Spinal cord (tissue), 10 donors: Measurements from ENCODE around the gene SPTBN1. TPM values are rescaled to one million over a fixed set of nuclear protein-coding genes. Genes with fewer than 3 reads are reported as not detected.

Experiments
- DNase-seq, 6 donors: peaks; one replicate each; pipeline versions ENCODE4 v3.0.0 to v3.0.0-alpha.2; 2013 to 2015; ENCODE audit warnings: low spot score in 6 of 6, low read depth in 4 of 6
- H3K27ac ChIP-seq: one replicate; pipeline ENCODE4 v1.5.1; 2013; ENCODE audit warnings: low read depth, low read length, control low read depth
- H3K27me3 ChIP-seq: one replicate; pipeline ENCODE4 v1.6.1; 2013; ENCODE audit warnings: low read length; ENCODE audit not compliant: control insufficient read depth, insufficient read depth
- H3K36me3 ChIP-seq: one replicate; pipeline ENCODE4 v1.6.1; 2013; ENCODE audit warnings: low read length; ENCODE audit not compliant: control insufficient read depth, insufficient read depth
- H3K4me1 ChIP-seq: one replicate; pipeline ENCODE4 v1.6.1; 2013; ENCODE audit warnings: low read length; ENCODE audit not compliant: control insufficient read depth, insufficient read depth
- H3K4me3 ChIP-seq: one replicate; pipeline ENCODE4 v1.5.1; 2013; ENCODE audit warnings: low read depth, low read length, control low read depth
- H3K9me3 ChIP-seq: one replicate; pipeline ENCODE4 v1.6.1; 2013; ENCODE audit warnings: low read length; ENCODE audit not compliant: control insufficient read depth, insufficient read depth
- WGBS: methylation state at CpG from one replicate; pipeline ENCODE4 v1.1.5; 2013; ENCODE audit warnings: missing lambda C conversion rate; ENCODE audit not compliant: insufficient coverage; 5-methylcytosine and 5-hydroxymethylcytosine counted together
- polyA plus RNA-seq, 2 donors: library from polyadenylated mRNA; unstranded; fragments of 120-200 nt; gene quantifications; one replicate each; pipeline ENCODE4 v1.2.1, GENCODE V29; 2013; ENCODE audit not compliant: insufficient read length in 2 of 2
- total RNA-seq, 2 donors: library from RNA; depleted of rRNA in 1 of 2; stranded (reverse); fragments of 120-200 nt in 1 of 2; fragments of >200 nt in 1 of 2; gene quantifications; one replicate each; pipeline versions ENCODE4 v1.2.3 to v1.2.4, GENCODE V29; 2013 to 2014
- donor health status: healthy.

SPTBN1 gene
- total and polyA plus RNA-seq, 4 donors = 351 to 501 (median 426) TPM

DNA sequence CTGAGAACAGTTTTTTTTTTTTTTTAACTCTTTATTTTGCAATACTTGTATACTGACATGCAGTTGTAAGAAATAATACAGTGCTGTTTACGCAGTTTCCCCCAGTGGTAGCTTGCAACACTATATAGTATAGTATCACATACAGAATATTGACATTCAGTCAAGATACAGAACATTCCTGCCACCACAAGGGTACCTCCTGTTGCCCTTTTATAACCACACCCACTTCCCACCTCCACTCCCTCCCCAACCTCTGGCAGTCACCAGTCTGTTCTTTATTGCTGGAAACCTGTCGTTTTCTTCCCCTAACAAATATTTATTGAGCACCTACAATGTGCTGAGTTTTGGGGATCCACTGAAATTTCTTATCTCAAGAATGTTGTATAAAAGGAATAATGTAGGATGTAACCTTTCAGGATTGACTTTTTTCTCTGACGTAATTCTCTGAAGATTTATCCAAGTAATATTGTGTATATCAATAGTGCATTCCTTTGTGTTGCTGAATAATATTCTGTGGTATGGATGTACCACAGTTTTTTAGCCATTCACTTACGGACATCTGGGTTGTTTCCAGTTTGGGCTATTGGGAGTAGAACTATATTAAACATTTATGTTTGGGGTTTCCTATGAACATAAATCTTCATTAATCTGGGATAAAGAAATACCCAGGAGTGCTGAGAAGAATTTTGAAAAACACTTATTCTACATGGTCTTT, 215.9 kb downstream of the SPTBN1 start:
- Histone ChIP-seq H3K27me3 (no peaks in the 10 kb centered on the region), H3K36me3 (peaks cover 28% of the 10 kb centered on the region), H3K9me3 (no peaks in the 10 kb centered on the region), H3K4me1 (peaks cover 22% of the 10 kb centered on the region), H3K4me3 (no peak overlapping the region), H3K27ac (no peak overlapping the region)
- no peak for DNase-seq
- WGBS = no CpG with 5 or more reads among the region's 4 CpGs

DNA sequence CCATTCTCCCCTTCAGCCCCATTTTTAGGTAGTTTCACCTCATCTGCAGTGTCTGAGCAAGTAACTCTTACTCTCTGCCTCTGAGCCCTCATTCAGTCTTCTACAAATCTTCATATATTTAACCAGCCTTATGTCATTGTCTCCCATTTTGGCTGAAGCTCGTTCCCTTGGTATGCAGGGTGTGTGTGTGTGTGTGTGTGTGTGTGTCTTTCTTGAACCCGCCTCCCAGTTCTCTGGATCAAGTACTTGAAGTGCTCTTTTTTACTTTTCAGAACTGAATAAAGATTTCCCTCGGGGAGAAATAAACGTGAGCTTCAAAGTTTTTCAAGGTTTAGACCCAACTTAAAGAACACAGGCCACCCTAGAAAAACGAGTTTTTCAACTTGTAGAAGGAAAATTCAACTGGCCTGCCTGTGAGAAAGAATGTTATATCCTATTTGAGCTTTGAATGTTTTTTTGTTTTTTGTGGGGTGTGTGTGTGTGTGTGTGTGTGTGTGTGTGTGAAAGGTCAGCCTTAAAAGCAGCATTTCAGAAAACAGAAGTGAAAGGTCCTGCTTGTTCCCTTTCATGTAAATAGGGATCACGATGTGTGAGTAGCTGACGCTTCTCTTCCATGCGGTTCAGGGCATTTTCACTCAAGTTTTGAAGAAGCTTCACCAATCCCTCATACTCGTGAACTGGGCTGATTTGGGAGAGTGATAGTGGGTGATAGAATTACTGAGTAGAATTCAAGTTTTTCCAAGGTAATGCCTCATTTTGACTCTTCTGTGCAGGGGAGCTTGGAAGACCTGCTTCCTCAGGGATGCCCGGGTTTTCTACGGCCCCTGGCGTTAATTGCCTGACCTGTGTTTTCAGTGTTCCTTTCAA, 216.7 kb downstream of the SPTBN1 start:
- peak overlapping the region; percentile 42 for H3K27ac ChIP-seq
- no peaks in the 10 kb centered on the region for H3K9me3 ChIP-seq
- WGBS = 92% methylated on average over 4 of the region's 12 CpGs
- no peak for DNase-seq
- no peak overlapping the region for H3K4me3 ChIP-seq
- H3K27me3 ChIP-seq = no peaks in the 10 kb centered on the region
- H3K36me3 ChIP-seq = peaks cover 25% of the 10 kb centered on the region
- peaks cover 15% of the 10 kb centered on the region for H3K4me1 ChIP-seq

DNA sequence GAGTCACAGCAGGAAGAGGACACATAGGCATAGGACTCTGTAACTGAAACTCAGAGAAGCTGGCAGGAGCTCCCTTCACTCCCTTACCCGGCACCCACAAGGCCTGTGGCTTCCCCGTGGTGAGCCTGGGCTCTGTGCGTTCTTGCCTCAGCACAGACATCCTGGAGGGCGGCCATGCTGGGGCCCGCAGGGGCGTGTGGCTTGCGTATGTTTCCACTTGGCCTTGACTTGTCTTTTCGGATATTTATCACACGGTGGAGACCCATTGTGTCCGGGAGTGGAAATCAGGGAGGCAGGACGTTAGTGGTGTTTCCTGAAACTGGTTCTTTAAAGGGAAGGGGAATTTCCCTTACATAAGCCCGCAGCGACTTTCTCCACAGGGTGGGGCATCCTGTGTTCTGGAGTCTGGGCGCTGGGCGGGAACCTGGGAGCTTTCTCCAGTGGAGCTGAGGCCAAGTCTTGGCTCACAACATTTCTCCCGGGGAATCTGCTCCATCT, 217.4 kb downstream of the SPTBN1 start:
- H3K36me3 ChIP-seq = peaks cover 18% of the 10 kb centered on the region
- peak in 1 of 6 donors; percentile 34 for DNase-seq
- peaks cover 10% of the 10 kb centered on the region for H3K4me1 ChIP-seq
- peak overlapping the region; percentile 42 for H3K27ac ChIP-seq
- H3K9me3 ChIP-seq = no peaks in the 10 kb centered on the region
- no peaks in the 10 kb centered on the region for H3K27me3 ChIP-seq
- no peak overlapping the region for H3K4me3 ChIP-seq
- 82% methylated on average over 15 of the region's 16 CpGs for WGBS

DNA sequence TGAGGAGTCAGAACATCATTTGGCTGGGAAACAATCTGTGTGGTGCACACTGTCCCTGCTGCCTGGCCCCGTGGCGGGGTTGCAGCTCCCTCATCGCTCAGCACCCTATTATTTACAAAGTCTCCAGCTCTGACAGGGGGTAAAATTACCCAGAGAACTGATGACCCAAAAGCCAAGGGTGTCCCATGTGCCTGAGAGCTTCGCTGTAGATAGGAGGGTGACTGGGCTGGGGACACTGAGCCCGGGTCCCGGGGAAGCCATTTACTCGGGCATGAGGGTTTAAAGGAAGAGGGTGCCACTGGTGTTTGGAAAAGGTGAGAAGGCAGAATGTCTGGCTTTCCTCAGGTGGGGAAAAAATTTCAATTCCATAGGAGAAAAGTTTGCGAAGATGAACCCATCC, 219.2 kb downstream of the SPTBN1 start:
- Histone ChIP-seq H3K4me1 (peaks cover 7% of the 10 kb centered on the region), H3K27ac (no peak overlapping the region), H3K9me3 (no peaks in the 10 kb centered on the region), H3K4me3 (no peak overlapping the region), H3K36me3 (peaks cover 8% of the 10 kb centered on the region), H3K27me3 (no peaks in the 10 kb centered on the region)
- DNase-seq = no peak
- 100% methylated on average over 4 of the region's 8 CpGs for WGBS

DNA sequence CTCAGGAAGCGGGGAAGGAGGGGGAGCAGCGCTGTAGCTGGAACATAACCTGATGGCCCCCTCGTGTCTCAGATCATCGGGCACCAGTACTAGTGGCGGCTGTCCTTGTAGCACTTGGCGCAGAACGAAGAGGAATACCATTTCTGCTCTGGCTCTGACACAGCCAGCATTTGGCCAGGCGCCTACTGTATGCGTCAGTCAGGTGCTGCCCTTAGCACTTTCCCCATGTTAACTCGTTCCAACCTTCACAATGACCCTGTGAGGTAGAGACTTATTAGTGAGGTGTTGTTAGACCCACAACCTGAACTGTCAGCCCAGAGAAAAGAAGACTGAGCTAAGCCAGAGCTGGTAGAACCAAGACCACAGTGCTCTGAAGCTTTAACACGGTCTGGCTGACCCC, 219.6 kb downstream of the SPTBN1 start:
- Histone ChIP-seq H3K4me3 (no peak overlapping the region), H3K27me3 (no peaks in the 10 kb centered on the region)
- WGBS = 74% methylated on average over 9 of the region's 11 CpGs

DNA sequence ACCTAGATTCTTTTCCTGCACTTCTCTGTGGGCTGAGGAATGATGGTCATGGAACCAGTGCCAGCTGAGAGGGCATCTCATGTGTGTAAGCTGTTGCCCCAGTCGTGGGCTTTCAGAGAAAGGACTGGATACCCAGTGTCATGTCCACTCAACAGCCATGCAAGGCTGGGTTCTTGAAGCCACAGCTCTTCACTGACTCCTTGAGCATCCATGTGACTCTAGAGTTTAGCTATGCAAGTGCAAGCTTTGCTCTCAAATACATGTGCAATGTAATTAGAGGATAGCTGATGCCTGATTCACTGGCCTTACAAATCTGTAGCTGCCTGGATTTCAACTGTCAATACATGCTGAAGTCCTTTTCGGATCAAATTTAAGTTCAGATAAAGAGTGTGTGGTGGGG, 220.5 kb downstream of the SPTBN1 start:
- Histone ChIP-seq H3K27me3 (no peaks in the 10 kb centered on the region), H3K4me3 (no peak overlapping the region), H3K27ac (no peak overlapping the region), H3K9me3 (no peaks in the 10 kb centered on the region), H3K4me1 (peaks cover 7% of the 10 kb centered on the region), H3K36me3 (peaks cover 4% of the 10 kb centered on the region)
- WGBS = 75% methylated on average over 2 of the region's 2 CpGs
- DNase-seq = no peak

More for the DNA sequence above, 219.6 kb downstream of the SPTBN1 start:
- peaks cover 6% of the 10 kb centered on the region for H3K36me3 ChIP-seq
- DNase-seq = peak in 1 of 6 donors; percentile 21
- H3K27ac ChIP-seq = no peak overlapping the region
- H3K9me3 ChIP-seq = no peaks in the 10 kb centered on the region
- H3K4me1 ChIP-seq = peaks cover 7% of the 10 kb centered on the region

DNA sequence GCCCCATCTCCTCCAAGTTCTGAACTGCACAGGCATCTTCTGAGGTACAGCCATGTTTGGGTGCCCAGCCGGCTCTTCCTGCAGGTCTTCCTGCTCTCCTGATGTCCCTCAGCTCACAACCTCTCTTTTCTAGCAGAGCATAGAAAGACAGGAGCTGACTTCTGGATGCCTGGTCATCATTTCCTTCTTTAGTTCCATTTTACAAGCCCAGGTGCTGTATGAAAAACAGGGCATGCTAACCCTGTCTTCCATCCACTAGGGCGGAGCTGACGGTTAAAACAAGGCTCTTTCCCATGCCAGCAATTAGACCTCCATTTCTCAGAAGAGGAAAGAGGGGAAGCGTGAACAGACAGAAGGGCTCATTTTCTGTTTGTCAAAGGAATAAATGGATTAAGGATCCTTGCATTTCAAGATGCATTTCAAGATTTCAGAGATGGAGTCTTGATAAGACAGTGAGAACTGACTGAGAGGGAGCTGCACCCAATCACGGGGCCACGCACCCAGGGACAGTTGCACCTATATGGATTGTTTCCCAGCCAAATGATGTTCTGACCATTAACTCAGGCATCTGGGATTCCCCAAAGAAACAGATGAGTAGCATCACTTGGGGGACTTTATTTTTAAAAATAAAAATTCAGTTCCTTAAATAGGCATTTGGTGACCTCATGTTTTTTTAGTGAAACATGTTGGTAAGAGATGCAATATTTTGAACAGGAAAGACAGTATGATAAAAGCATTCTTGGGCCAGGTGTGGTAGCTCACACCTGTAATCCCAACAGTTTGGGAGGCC, 221.5 kb downstream of the SPTBN1 start:
- no peak for DNase-seq
- Histone ChIP-seq H3K9me3 (no peaks in the 10 kb centered on the region), H3K4me1 (peaks cover 7% of the 10 kb centered on the region), H3K36me3 (peaks cover 4% of the 10 kb centered on the region), H3K27ac (no peak overlapping the region), H3K4me3 (no peak overlapping the region), H3K27me3 (no peaks in the 10 kb centered on the region)
- 89% methylated on average over 4 of the region's 6 CpGs for WGBS

DNA sequence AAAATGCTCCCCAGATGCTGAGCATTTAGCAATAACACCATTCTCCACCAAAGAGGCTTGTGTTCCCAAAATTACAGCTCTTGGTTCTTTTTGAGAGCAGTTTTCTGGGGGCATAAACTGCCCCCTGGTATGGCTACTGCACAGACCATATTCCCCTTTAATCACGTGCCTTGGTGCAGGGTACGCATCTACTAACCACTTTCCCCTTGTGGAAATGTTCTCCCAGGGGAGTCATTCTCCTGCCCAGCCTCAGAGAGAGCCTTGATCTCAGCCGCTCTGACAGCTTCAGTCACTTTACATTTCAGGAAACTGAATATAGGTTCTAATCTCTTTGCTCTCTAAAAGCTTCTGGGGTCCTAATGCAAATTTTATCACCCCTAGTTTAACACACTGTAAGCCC, 222.6 kb downstream of the SPTBN1 start:
- Histone ChIP-seq H3K4me3 (no peak overlapping the region), H3K9me3 (no peaks in the 10 kb centered on the region), H3K27ac (no peak overlapping the region), H3K27me3 (no peaks in the 10 kb centered on the region), H3K36me3 (peaks cover under 1% of the 10 kb centered on the region), H3K4me1 (peaks cover under 1% of the 10 kb centered on the region)
- WGBS = 50% methylated on average over 3 of the region's 3 CpGs
- DNase-seq = peak in 1 of 6 donors; percentile 28

DNA sequence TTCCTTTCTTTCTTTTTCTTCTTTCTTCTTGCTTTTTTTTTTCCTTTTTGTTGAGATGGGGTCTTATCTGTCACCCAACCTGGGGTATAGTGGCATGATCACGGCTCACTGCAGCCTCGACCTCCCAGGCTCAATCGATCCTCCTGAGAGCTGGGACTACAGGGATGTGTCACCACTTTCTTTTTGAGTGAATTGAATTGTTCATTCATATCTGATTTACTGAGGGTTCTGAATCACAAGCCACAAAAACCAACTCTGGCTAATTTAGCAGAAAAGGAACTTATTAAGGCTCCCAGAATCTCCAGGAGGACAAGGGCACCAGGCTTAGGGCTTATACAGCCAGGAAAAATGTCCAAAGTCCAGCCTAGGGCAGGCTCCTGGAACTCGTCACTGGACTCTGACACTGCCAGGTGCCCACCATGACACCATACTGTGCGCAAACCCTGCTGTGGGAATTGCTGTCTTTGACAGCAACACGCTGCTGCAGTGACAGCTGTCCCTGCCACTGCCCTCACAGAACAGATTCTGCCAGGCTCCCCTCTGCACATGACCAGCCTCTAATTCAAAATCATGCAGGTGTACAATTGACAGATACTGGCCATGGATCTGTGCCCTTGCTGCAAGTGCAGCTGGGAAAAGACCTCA, 224.4 kb downstream of the SPTBN1 start:
- Histone ChIP-seq H3K4me3 (no peak overlapping the region), H3K9me3 (no peaks in the 10 kb centered on the region), H3K27me3 (no peaks in the 10 kb centered on the region), H3K36me3 (no peaks in the 10 kb centered on the region), H3K4me1 (no peaks in the 10 kb centered on the region), H3K27ac (no peak overlapping the region)
- WGBS = 78% methylated on average over 6 of the region's 6 CpGs
- DNase-seq = no peak
